Measurements from ENCODE around the gene LRP6. TPM values are rescaled to one million over a fixed set of nuclear protein-coding genes. Genes with fewer than 3 reads are reported as not detected.

The LRP6 gene
- total and polyA plus RNA-seq, 2 of the 8 experiments (the other 6 are each of a cell fraction or from before 2014, with no cell fraction given) = 53.6 to 73.2 TPM

DNA sequence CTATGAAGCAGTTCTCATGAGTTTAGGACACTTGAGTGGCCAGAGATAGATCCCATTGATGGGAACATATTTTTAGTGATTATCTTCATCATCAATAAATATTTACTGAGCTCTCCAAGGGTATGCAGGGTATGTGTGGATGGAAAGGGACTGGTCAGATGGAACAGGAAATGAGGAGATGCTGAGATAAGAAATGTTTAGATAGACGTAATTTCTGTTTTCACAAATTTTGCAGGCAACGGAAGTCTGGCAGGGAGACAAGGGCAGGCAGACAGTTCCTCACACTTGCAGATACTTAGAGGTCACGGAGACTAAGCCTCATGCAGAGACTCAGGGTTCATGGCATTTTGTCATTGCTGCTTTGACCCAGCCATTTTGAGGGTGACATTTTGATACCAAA, 171.8 kb downstream of the LRP6 start:
- Histone ChIP-seq H3K56ac (replicated peaks; ENCODE audit: insufficient read length, low read depth, low read length) (no peak overlapping the region), H2BK20ac (ENCODE audit: low read length) (no peak overlapping the region), H3K18ac (ENCODE audit: extremely low read depth, low read length) (no peak overlapping the region), H3K9me3 (ENCODE audit: insufficient read depth in 2 of 2, low read depth in 1 of 2, low read length in 1 of 2) (0 out of 4 replicates have a peak, but pooled peaks cover 0 to 2% of the 10 kb centered on the region in 2 experiments), H3K27ac (ENCODE audit: low read depth, low read length) (no peak overlapping the region), H3K79me2 (ENCODE audit: control insufficient read depth in 1 of 2, insufficient read depth in 2 of 2, low read length in 2 of 2) (no peaks in the 10 kb centered on the region), H4K20me1 (replicated peaks in 1 of 2; ENCODE audit: control insufficient read depth in 1 of 2, insufficient read depth in 2 of 2, low read length in 2 of 2) (no peaks in the 10 kb centered on the region), H2BK15ac (ENCODE audit: low read length) (no peak overlapping the region), H3K23me2 (ENCODE audit: low read depth, low read length) (no peaks in the 10 kb centered on the region), H2BK12ac (ENCODE audit: low read depth, low read length) (no peak overlapping the region), H3K4me2 (ENCODE audit: insufficient read depth in 1 of 2, low read depth in 2 of 2, low read length in 2 of 2) (no peak overlapping the region), H4K5ac (ENCODE audit: insufficient read length, low read depth, low read length) (no peak overlapping the region), H2AFZ (ENCODE audit: low read length) (no peak overlapping the region), H3K14ac (ENCODE audit: insufficient read length) (no peak overlapping the region), H3K27me3 (replicated peaks in 1 of 4; ENCODE audit: control insufficient read depth in 3 of 4, extremely low read depth in 1 of 4, insufficient read depth in 3 of 4, low read length in 3 of 4) (no peaks in the 10 kb centered on the region), H3K36me3 (ENCODE audit: control insufficient read depth in 2 of 4, insufficient read depth in 4 of 4, low read length in 3 of 4) (no peaks in the 10 kb centered on the region), H2BK120ac (replicated peaks; ENCODE audit: low read depth, low read length) (no peak overlapping the region), H3K9ac (replicated peaks in 1 of 4; ENCODE audit: extremely low read depth in 1 of 4, low read depth in 3 of 4, low read length in 3 of 4) (no peak overlapping the region), H3K23ac (ENCODE audit: insufficient read length) (no peak overlapping the region), H4K8ac (ENCODE audit: extremely low read depth, insufficient read depth, low read length) (no peak overlapping the region), H3K4ac (replicated peaks; ENCODE audit: insufficient read length, low read depth, low read length) (no peak overlapping the region), H3K79me1 (ENCODE audit: low read depth, low read length) (no peaks in the 10 kb centered on the region), H3K4me1 (replicated peaks in 1 of 4; ENCODE audit: control insufficient read depth in 3 of 4, insufficient read depth in 4 of 4, low read length in 3 of 4) (peaks cover 0 to 6% (median 2%) of the 10 kb centered on the region in 4 experiments; a peak in 1 of 7 replicates), H2BK5ac (ENCODE audit: low read depth, low read length) (no peak overlapping the region), H3K4me3 (ENCODE audit: extremely low read depth in 1 of 4, insufficient read depth in 2 of 4, low read depth in 3 of 4, low read length in 4 of 4) (no peak overlapping the region), H2AK5ac (ENCODE audit: low read depth, low read length) (no peak overlapping the region), H4K91ac (replicated peaks; ENCODE audit: insufficient read length, low read length) (no peak overlapping the region)
- DNase-seq (ENCODE audit: low read depth in 1 of 2, low spot score in 2 of 2) = no peak
- TF ChIP-seq GTF2F1 (IDR thresholded peaks at IDR 0.05; ENCODE audit: borderline replicate concordance, low read depth, low read length) = no peak
- WGBS, 2 experiments (ENCODE audit: extremely low coverage in 1 of 2, insufficient coverage in 1 of 2, insufficient read length in 1 of 2, insufficient replicate concordance in 2 of 2, low coverage in 1 of 2, low lambda C conversion rate in 2 of 2, missing lambda C conversion rate in 1 of 2) = 98% methylated on average over 3 of the region's 3 CpGs; no CpG with 5 or more reads in 1 of the 2 experiments
- no peak for FAIRE-seq
- CTCF ChIA-PET (ENCODE audit: partially characterized antibody) = interaction anchor here (1.0 to 1.4 kb wide), 3 partner anchors 14 to 237 kb away, joined by 3 read pairs; no protein-coding TSS in a partner anchor
- POLR2A ChIA-PET (ENCODE audit: partially characterized antibody) = interaction anchor here (1.0 kb wide), 1 partner anchor 12 kb away, joined by 3 read pairs; no protein-coding TSS in a partner anchor

Data from H1 (cell line).